GM21619 (cell line): ENCODE data around the gene ZNF280B.
"Not testable (repeated sequence)": the region's sequence is repeated elsewhere in the genome, so short reads cannot be mapped to it uniquely, and the experiment has no call there.

ENCODE experiments used
- ATAC-seq: cut with Tn5 transposase; IDR thresholded peaks from one replicate; pipeline ENCODE4 v1.9.1; 2021; ENCODE audit not compliant: unreplicated experiment

ZNF280B gene

GRCh38 chr22:22509912-22510311, 1.4 kb upstream of the ZNF280B start:
- ATAC-seq: not testable (repeated sequence)

GRCh38 chr22:22507743-22508273, 734 bp downstream of the ZNF280B start:
- no peak for ATAC-seq

- ATAC-seq: no peak
Observed at GRCh38 chr22:22506736-22507135, 1.8 kb downstream of the ZNF280B start.

GRCh38 chr22:22498267-22498666, 10.3 kb downstream of the ZNF280B start:
- ATAC-seq: no peak

GRCh38 chr22:22491589-22491988, 17.0 kb downstream of the ZNF280B start:
- ATAC-seq: not testable (repeated sequence)

GRCh38 chr22:22488736-22489135, 19.8 kb downstream of the ZNF280B start:
- ATAC-seq: no peak

GRCh38 chr22:22487869-22488597, 20.5 kb downstream of the ZNF280B start:
- no peak for ATAC-seq

- no peak for ATAC-seq
Observed at GRCh38 chr22:22487059-22487458, 21.5 kb downstream of the ZNF280B start.

- ATAC-seq: no peak
Observed at GRCh38 chr22:22486132-22486899, 22.2 kb downstream of the ZNF280B start.

GRCh38 chr22:22485524-22485923, 23.0 kb downstream of the ZNF280B start:
- ATAC-seq: no peak

- ATAC-seq: no peak
Observed at GRCh38 chr22:22484023-22484422, 24.5 kb downstream of the ZNF280B start.

GRCh38 chr22:22480940-22481339, 27.6 kb downstream of the ZNF280B start:
- ATAC-seq: no peak

GRCh38 chr22:22479999-22480532, 28.5 kb downstream of the ZNF280B start:
- no peak for ATAC-seq

GRCh38 chr22:22479116-22479515, 29.4 kb downstream of the ZNF280B start:
- ATAC-seq: no peak

GRCh38 chr22:22478470-22478869, 30.1 kb downstream of the ZNF280B start:
- ATAC-seq: no peak

- ATAC-seq: no peak
Observed at GRCh38 chr22:22474733-22475132, 33.8 kb downstream of the ZNF280B start.

- not testable (repeated sequence) for ATAC-seq
Observed at GRCh38 chr22:22471104-22471503, 37.4 kb downstream of the ZNF280B start.

- ATAC-seq: no peak
Observed at GRCh38 chr22:22469527-22469926, 39.0 kb downstream of the ZNF280B start.

GRCh38 chr22:22468794-22469469, 39.6 kb downstream of the ZNF280B start:
- not testable (repeated sequence) for ATAC-seq

GRCh38 chr22:22467112-22467511, 41.4 kb downstream of the ZNF280B start:
- ATAC-seq: no peak

- no peak for ATAC-seq
Observed at GRCh38 chr22:22465782-22466181, 42.8 kb downstream of the ZNF280B start.
